Measurements from ENCODE around the gene PHF23. TPM values are rescaled to one million over a fixed set of nuclear protein-coding genes. Genes with fewer than 3 reads are reported as not detected.
A peak's percentile ranks its signal among the peaks of the same experiment; 100 is the strongest.

Gene PHF23
- total and polyA plus RNA-seq, 2 of the 4 experiments (the other 2 are of a cell fraction), result 44.8 to 58.5 TPM

DNA sequence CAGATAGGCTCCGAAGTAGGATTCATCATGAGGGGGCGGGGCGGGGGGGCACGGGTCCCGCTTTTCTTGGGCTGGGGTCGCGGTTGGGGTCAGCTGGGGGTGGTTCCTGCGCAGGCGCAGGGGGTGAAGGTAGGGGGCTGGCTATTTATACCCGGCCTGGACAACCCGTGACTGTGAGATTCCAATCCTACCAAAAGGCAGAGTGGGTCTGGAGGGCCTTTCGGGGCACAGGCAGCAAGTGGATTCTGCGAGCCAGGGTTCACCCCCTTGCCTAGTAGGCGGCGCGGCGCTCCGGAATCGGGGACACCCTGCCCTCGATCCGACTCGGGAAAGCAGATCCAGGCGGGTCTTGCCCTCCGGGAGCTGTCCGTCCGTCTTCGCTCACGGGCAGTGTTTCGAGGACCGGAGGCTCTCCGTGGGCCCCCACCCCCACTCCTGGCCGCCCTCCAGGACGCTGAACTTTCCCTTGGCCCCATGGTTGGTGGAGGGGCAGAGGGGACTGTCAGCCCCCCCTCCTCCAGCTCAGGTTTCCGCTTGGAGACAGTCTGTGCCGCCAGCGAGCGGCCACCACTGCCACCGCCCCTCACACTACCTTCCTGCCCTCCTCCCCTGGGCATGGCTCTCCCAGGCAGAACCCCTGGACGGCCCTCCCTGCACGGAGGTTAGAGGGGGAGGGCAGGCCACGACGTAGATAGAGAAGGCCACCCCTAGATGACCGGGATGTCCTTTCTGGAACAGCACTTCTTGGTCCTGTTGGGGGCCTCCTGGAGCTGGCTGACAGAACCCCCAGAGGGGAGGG lies 42.9 kb upstream of the PHF23 start:
- POLR2A ChIA-PET (ENCODE audit: unreplicated experiment), result no interaction called here
- H2BK20ac ChIP-seq (ENCODE audit: low read depth, low read length), result no peak overlapping the region
- no peak overlapping the region for H2BK5ac ChIP-seq (ENCODE audit: low read depth, low read length, poor library complexity, severe bottlenecking)
- in situ Hi-C loops (cut with MboI; ENCODE audit: low sequenced_read_pairs), result no loop called here
- H3K27ac ChIP-seq (ENCODE audit: insufficient read depth, low read length), result no peak overlapping the region
- no peak overlapping the region for H3K4ac ChIP-seq (ENCODE audit: low read depth, low read length)
- peak overlapping the region; percentile 68 for H3K4me2 ChIP-seq (ENCODE audit: low read depth, low read length)
- no peaks in the 10 kb centered on the region for H4K20me1 ChIP-seq (ENCODE audit: insufficient read depth, low read length)
- no peak overlapping the region for H4K5ac ChIP-seq (ENCODE audit: low read depth, low read length)
- no peak overlapping the region for H2BK120ac ChIP-seq (ENCODE audit: low read depth, low read length)
- ATAC-seq (ENCODE audit: low read depth), result no peak
- no peak overlapping the region for H3K9ac ChIP-seq (ENCODE audit: low read depth, low read length)
- no peak overlapping the region for H3K23ac ChIP-seq (ENCODE audit: low read depth, low read length)
- intact Hi-C loops (cut with micrococcal nuclease), result loop anchor here (2.0 kb wide), 1 partner anchor 307 kb away; no protein-coding TSS in a partner anchor
- no peak for DNase-seq
- dilution Hi-C loops (cut with HindIII; ENCODE audit: low sequenced_read_pairs, unreplicated experiment), result no loop called here
- TF ChIP-seq FOS (IDR thresholded peaks at IDR 0.05; ENCODE audit: low read depth, low read length) (no peak), POLR2A (IDR thresholded peaks at IDR 0.05; ENCODE audit: low read depth, low read length) (no peak), MXI1 (IDR thresholded peaks at IDR 0.05; ENCODE audit: borderline replicate concordance, low read depth, low read length) (no peak), MAZ (IDR thresholded peaks at IDR 0.05; ENCODE audit: borderline replicate concordance, low read depth, low read length) (no peak), CTCF (conservative IDR thresholded peaks at IDR 0.05; ENCODE audit: low read depth, low read length) (no peak), USF2 (IDR thresholded peaks at IDR 0.05; ENCODE audit: low read depth, low read length) (no peak), NFE2L2 (IDR thresholded peaks at IDR 0.05; ENCODE audit: low read depth, low read length) (no peak), CEBPB (IDR thresholded peaks at IDR 0.05; ENCODE audit: low read depth, low read length) (no peak)
- H3K56ac ChIP-seq (ENCODE audit: extremely low read depth, insufficient read depth, low read length), result no peak overlapping the region
- no peak overlapping the region for H3K18ac ChIP-seq (ENCODE audit: low read depth, low read length)
- 2% methylated on average over 8 of the region's 43 CpGs; no CpG with 5 or more reads in 1 of the 2 experiments for WGBS, 2 experiments (ENCODE audit: extremely low coverage in 2 of 2, insufficient read length in 1 of 2)
- CTCF ChIA-PET, result interaction anchor here (2.7 kb wide), 1 partner anchor 14 kb away, joined by 17 read pairs; no protein-coding TSS in a partner anchor
- no peak overlapping the region for H2AK9ac ChIP-seq (replicated peaks; ENCODE audit: low read depth, low read length, poor library complexity)
- no TSS peak for BruUV-seq (replicated peaks)
- H3K9me3 ChIP-seq (ENCODE audit: control insufficient read depth, insufficient read depth, low read length), result no peaks in the 10 kb centered on the region
- no peaks in the 10 kb centered on the region for H3K36me3 ChIP-seq (ENCODE audit: control insufficient read depth, insufficient read depth, low read length)
- H4K91ac ChIP-seq (ENCODE audit: insufficient read depth, low read depth, low read length), result no peak overlapping the region
- H3K14ac ChIP-seq (replicated peaks; ENCODE audit: low read depth, low read length), result no peak overlapping the region
- H3K4me1 ChIP-seq (ENCODE audit: control insufficient read depth, insufficient read depth, low read length), result peaks cover 2% of the 10 kb centered on the region; the same call in 1 of the 2 replicates
- peak overlapping the region; percentile 33 for H3K4me3 ChIP-seq (ENCODE audit: insufficient read depth, low read depth, low read length)
- no peaks in the 10 kb centered on the region for H3K9me1 ChIP-seq (ENCODE audit: insufficient read depth, low read length)
- peaks cover 33% of the 10 kb centered on the region; the same call in 1 of the 2 replicates for H3K27me3 ChIP-seq (ENCODE audit: control insufficient read depth, insufficient read depth, low read length)
- H2AFZ ChIP-seq (replicated peaks; ENCODE audit: low read length, poor library complexity), result peak overlapping the region; percentile 91
- no peak overlapping the region for H4K8ac ChIP-seq (ENCODE audit: low read depth in 2 of 2, low read length in 2 of 2)
- no peak overlapping the region for H2BK15ac ChIP-seq (ENCODE audit: low read depth, low read length)
- H3K79me1 ChIP-seq (ENCODE audit: low read depth in 1 of 2, low read length in 2 of 2), result no peaks in the 10 kb centered on the region
- H2AK5ac ChIP-seq (ENCODE audit: low read depth, low read length), result no peak overlapping the region

Data from IMR-90 (cell line).